Uterus (tissue), 2 donors: ENCODE measurements around the gene FBXW7.

Source experiments
- CTCF ChIP-seq, 4 experiments: fragments of 200-600 bp in 2 of 4; fragments of 450-650 bp in 2 of 4; sonication (generic) in 2 of 4; IDR thresholded peaks; one replicate each; pipeline ENCODE4 v1.5.1; 2016 to 2019; ENCODE audit warnings: antibody characterized with exemption in 4 of 4, mild to moderate bottlenecking in 2 of 4, moderate library complexity in 1 of 4
- POLR2A ChIP-seq, 2 donors: fragments of 450-650 bp; IDR thresholded peaks; one replicate each; pipeline ENCODE4 v1.6.1; 2016; ENCODE audit warnings: antibody characterized with exemption in 2 of 2, mild to moderate bottlenecking in 1 of 2, moderate library complexity in 1 of 2

- TF ChIP-seq CTCF (IDR thresholded peaks at IDR 0.05): no peak
- no peak for TF ChIP-seq POLR2A (IDR thresholded peaks at IDR 0.05)
Measured at GRCh38 chr4:152448854-152449253, 87.0 kb downstream of the FBXW7 start.
